Activated naive CD4-positive, alpha-beta T cell treated with anti-CD3 and anti-CD28 coated beads, Interleukin-2, amount 10 ng/mL, durations not matched to agents 7 days and 5 days (primary cell): ENCODE data around the gene TTYH2.
"Not testable (repeated sequence)": the region's sequence is repeated elsewhere in the genome, so short reads cannot be mapped to it uniquely, and the experiment has no call there.

Experiments
- CTCF ChIA-PET: fragments of 350-600 bp; sonication (Branson Sonifier 250); formaldehyde crosslinking; loops from one replicate; lab custom pipeline; 2021; ENCODE audit warnings: antibody characterized with exemption; lab: Charles Lee
- DNase-seq: peaks from one replicate; pipeline ENCODE4 v3.0.0-alpha.2; 2020
- H3K27ac Mint-ChIP-seq: one replicate; pipeline ENCODE4 v1.8.0; 2021; ENCODE audit warnings: mild to moderate bottlenecking, moderate library complexity, mixed read lengths
- H3K27me3 Mint-ChIP-seq: one replicate; pipeline ENCODE4 v1.8.0; 2021; ENCODE audit warnings: mild to moderate bottlenecking, mixed read lengths
- H3K36me3 Mint-ChIP-seq: one replicate; pipeline ENCODE4 v1.8.0; 2021; ENCODE audit warnings: mixed read lengths
- H3K4me1 Mint-ChIP-seq: one replicate; pipeline ENCODE4 v1.8.0; 2021; ENCODE audit warnings: mixed read lengths
- H3K4me3 Mint-ChIP-seq: one replicate; pipeline ENCODE4 v1.8.0; 2021; ENCODE audit warnings: mild to moderate bottlenecking, moderate library complexity, mixed read lengths
- H3K9me3 Mint-ChIP-seq: one replicate; pipeline ENCODE4 v1.8.0; 2021; ENCODE audit warnings: mixed read lengths

TTYH2 gene

GRCh38 chr17:74185571-74186185 lies 27.7 kb upstream of the TTYH2 start:
- Mint-ChIP-seq H3K27me3 (peaks cover 48% of the 10 kb centered on the region), H3K27ac (no peak overlapping the region), H3K9me3 (no peaks in the 10 kb centered on the region), H3K4me1 (no peaks in the 10 kb centered on the region), H3K36me3 (no peaks in the 10 kb centered on the region), H3K4me3 (no peak overlapping the region)
- CTCF ChIA-PET = no interaction called here
- DNase-seq = no peak

DNA sequence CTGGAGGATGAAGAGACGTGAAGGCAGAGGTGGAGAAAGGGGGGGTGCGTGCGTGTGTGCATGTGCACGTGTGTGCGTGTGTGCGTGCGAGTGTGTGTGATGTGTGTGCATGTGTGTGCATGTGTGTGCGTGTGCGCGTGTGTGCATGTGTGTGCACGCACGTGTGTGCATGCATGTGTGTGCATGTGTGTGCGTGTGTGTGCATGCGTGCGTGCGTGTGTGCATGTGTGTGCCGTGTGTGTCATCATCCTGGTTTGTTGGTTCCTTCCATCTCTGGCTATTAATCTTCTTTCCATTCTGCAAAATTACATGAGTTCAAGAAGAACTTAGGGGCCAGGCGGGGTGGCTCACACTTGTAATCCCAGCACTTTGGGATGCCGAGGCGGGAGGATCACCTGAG lies 26.9 kb upstream of the TTYH2 start:
- Mint-ChIP-seq H3K27ac (no peak overlapping the region), H3K4me1 (no peaks in the 10 kb centered on the region), H3K27me3 (peaks cover 42% of the 10 kb centered on the region), H3K36me3 (no peaks in the 10 kb centered on the region), H3K4me3 (no peak overlapping the region), H3K9me3 (no peaks in the 10 kb centered on the region)
- CTCF ChIA-PET = interaction anchor here (2.3 kb wide), 1 partner anchor 14 kb away, joined by 13 read pairs; no protein-coding TSS in a partner anchor
- no peak for DNase-seq

DNA sequence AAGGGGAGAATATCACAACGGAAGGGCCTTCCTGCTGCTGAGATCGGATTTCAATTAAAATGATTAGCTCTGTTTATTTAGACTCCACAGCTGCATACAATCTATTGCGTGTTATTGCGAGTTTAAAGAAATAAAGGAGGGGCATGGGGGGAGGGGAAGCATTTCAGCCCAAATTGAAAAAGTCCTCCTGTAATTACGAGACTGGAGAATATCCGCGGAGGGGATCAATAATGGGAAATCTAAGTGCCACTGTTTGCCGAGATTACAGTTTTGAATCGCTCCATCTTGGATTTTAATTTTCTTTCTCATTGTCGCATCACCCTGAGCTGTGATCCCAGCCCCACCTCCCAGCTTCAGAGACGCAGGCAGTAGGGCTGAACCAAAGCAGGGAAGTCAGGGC lies 25.6 kb upstream of the TTYH2 start:
- Mint-ChIP-seq H3K27ac (no peak overlapping the region), H3K36me3 (no peaks in the 10 kb centered on the region), H3K27me3 (peaks cover 40% of the 10 kb centered on the region), H3K4me1 (no peaks in the 10 kb centered on the region), H3K9me3 (no peaks in the 10 kb centered on the region), H3K4me3 (no peak overlapping the region)
- no peak for DNase-seq
- CTCF ChIA-PET = interaction anchor here (2.3 kb wide), 1 partner anchor 12 kb away, joined by 13 read pairs; no protein-coding TSS in a partner anchor

GRCh38 chr17:74188687-74189086 lies 24.7 kb upstream of the TTYH2 start:
- H3K27ac Mint-ChIP-seq, H3K4me1 Mint-ChIP-seq, H3K9me3 Mint-ChIP-seq, H3K36me3 Mint-ChIP-seq, H3K4me3 Mint-ChIP-seq, DNase-seq: not testable (repeated sequence)
- CTCF ChIA-PET = interaction anchor here (1.3 to 2.3 kb wide), 3 partner anchors 11 to 12 kb away, joined by 4 to 13 read pairs (median 10); no protein-coding TSS in a partner anchor
- peaks cover 46% of the 10 kb centered on the region for H3K27me3 Mint-ChIP-seq

DNA sequence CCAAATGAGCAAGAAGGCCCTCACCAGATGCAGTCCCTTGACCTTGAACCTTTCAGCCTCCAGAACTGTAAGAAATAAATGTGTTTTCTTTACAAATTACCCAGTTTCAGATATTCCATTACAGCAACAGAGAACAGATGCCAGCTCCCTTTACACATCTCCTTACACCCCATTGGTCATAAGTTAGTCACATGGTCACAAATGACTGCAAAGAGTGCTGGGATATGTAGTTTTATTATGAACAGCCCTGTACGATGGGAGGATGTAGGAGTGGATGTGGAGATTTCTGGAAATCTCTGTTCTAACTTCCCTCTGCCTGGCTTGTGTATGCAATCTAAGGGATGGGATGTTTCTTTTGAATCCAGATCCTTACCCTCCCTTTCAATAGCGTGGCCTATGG lies 23.2 kb upstream of the TTYH2 start:
- H3K4me3 Mint-ChIP-seq = no peak overlapping the region
- H3K36me3 Mint-ChIP-seq = no peaks in the 10 kb centered on the region
- H3K27me3 Mint-ChIP-seq = peaks cover 58% of the 10 kb centered on the region
- H3K4me1 Mint-ChIP-seq = peaks cover 3% of the 10 kb centered on the region
- no peaks in the 10 kb centered on the region for H3K9me3 Mint-ChIP-seq
- CTCF ChIA-PET = interaction anchor here (1.6 kb wide), 1 partner anchor 10 kb away, joined by 10 read pairs; no protein-coding TSS in a partner anchor
- no peak overlapping the region for H3K27ac Mint-ChIP-seq
- DNase-seq = no peak

DNA sequence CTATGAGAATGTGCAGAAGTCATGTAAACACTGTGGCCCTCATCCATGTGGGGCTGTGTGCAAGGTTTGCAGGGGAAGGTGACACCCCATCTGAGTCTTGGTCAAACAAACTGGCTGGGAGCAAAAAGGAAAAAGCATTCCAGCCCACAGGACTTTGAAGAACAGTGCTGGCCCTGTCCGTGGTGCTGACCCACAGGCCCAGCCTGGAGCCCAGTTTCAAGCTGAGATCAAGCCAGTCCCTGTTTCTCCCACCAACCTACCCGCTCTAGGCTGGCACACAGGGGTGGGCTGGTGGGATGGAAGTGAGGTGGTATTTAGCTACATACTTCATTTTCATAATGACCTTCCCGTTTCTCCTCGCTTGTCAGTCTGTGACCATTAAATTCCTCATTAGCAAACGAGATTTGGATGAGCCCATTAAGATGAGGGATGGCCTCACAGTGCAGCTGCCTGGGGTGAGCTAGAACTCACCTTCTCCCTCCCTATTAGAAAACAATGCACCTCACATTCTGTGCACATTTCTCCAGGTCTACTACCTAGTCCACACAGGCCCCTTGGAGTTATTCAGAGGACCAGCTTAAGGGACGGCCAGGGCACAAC lies 22.5 kb upstream of the TTYH2 start:
- no peak overlapping the region for H3K4me3 Mint-ChIP-seq
- H3K9me3 Mint-ChIP-seq = no peaks in the 10 kb centered on the region
- CTCF ChIA-PET = interaction anchor here (1.2 to 1.4 kb wide), 3 partner anchors 9 to 101 kb away, joined by 3 to 10 read pairs (median 4); no protein-coding TSS in a partner anchor
- H3K36me3 Mint-ChIP-seq = no peaks in the 10 kb centered on the region
- peaks cover 3% of the 10 kb centered on the region for H3K4me1 Mint-ChIP-seq
- H3K27me3 Mint-ChIP-seq = peaks cover 60% of the 10 kb centered on the region
- DNase-seq = no peak
- no peak overlapping the region for H3K27ac Mint-ChIP-seq

DNA sequence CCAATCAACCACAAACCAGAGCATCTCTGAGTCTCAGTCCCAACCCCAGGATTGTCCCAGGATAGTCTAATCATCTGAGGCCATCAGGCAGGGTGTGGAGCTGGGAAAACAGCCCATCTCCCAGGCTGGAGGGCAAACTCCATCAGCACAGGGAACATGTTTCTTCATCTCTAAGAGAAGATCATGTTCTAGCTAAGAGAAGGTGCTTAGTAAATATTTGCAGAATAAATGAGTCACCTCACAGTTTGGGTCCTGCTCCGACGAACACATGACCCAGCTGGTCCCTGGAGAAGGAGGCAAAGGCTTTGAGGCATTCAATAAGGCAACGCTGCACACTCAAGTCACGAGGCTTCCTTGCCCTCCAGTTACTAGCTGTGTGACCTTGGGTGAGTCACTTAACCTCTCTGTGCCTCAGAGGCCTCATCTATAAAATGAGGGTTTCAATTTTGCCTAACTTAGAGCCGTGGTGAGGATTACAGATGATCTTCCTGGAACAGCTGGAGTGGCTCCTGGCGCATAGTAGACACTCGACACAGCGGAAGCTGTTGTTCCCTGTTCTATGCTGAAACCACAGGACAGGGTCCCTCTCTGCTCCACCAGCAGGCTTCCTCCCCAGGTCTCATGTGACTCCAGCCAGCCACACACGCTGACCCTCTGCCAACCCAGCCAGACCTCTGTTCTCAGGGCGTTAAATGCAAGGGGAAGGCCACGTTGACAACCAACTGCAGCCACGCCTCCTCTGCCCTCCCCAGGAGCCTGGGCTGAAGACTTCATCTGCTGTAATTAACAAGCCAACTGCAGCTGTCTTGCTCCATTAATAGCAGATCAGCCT lies 20.2 kb upstream of the TTYH2 start:
- Mint-ChIP-seq H3K4me1 (peaks cover 3% of the 10 kb centered on the region), H3K27ac (no peak overlapping the region), H3K4me3 (no peak overlapping the region), H3K36me3 (no peaks in the 10 kb centered on the region), H3K9me3 (no peaks in the 10 kb centered on the region), H3K27me3 (peaks cover 72% of the 10 kb centered on the region)
- CTCF ChIA-PET = interaction anchor here (0.7 kb wide), 1 partner anchor 44 kb away, joined by 3 read pairs; no protein-coding TSS in a partner anchor
- no peak for DNase-seq

- H3K36me3 Mint-ChIP-seq = no peaks in the 10 kb centered on the region
- CTCF ChIA-PET = no interaction called here
- no peak overlapping the region for H3K4me3 Mint-ChIP-seq
- peaks cover 75% of the 10 kb centered on the region for H3K27me3 Mint-ChIP-seq
- DNase-seq = no peak
- no peak overlapping the region for H3K27ac Mint-ChIP-seq
- no peaks in the 10 kb centered on the region for H3K9me3 Mint-ChIP-seq
- peaks cover 10% of the 10 kb centered on the region for H3K4me1 Mint-ChIP-seq
These were observed 18.7 kb upstream of the TTYH2 start for GRCh38 chr17:74194682-74195081.

DNA sequence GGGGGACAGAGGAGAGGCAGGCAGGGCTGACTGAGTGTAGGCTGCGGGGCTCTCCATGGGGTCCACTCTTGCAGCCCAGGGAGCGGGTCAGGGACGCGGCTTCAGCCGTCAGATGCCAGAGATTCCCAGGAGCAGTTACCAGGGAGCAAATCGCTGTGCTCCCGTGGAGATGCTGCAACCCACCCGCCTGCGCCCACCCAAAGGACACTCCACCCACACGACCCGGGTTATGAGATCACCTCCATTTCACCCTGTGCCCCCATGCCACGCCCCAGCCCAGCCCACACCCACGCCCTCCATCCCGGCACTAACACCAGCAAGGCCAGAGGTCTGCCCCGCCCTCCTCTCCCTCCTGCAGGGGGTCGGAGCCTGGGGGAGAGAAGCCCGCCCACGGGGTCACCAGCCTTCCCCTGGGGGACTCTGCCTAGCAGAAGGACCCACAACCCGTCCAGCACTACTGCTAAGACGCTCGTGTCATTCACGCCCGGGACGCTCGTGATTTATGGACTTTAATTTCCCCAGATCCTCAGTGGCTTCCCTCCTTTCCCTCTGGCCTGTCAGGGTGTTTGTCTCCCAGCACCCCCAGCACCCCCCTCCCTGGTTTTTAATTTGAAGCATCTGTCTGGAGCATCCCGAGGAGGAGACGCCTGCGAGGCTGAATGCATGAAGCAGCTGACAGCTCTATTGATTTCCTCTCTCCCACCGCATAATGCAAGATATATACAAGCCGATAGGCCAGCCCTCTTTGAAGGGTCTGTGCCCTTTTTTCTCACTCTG lies 16.6 kb upstream of the TTYH2 start:
- Mint-ChIP-seq H3K36me3 (no peaks in the 10 kb centered on the region), H3K4me1 (peaks cover 12% of the 10 kb centered on the region), H3K27me3 (peaks cover 91% of the 10 kb centered on the region), H3K9me3 (no peaks in the 10 kb centered on the region), H3K4me3 (no peak overlapping the region), H3K27ac (no peak overlapping the region)
- DNase-seq = no peak
- CTCF ChIA-PET = no interaction called here

GRCh38 chr17:74197801-74198200 lies 15.6 kb upstream of the TTYH2 start:
- Mint-ChIP-seq H3K4me1 (peaks cover 14% of the 10 kb centered on the region), H3K4me3 (no peak overlapping the region), H3K27me3 (peaks cover 97% of the 10 kb centered on the region), H3K9me3 (no peaks in the 10 kb centered on the region), H3K27ac (no peak overlapping the region), H3K36me3 (no peaks in the 10 kb centered on the region)
- CTCF ChIA-PET = interaction anchor here (3.5 kb wide), 1 partner anchor 108 kb away, joined by 28 read pairs; no protein-coding TSS in a partner anchor
- no peak for DNase-seq

- DNase-seq = no peak
- Mint-ChIP-seq H3K27ac (no peak overlapping the region), H3K36me3 (peaks cover 3% of the 10 kb centered on the region), H3K9me3 (no peaks in the 10 kb centered on the region), H3K4me1 (peaks cover 22% of the 10 kb centered on the region), H3K4me3 (no peak overlapping the region), H3K27me3 (peaks cover 97% of the 10 kb centered on the region)
- CTCF ChIA-PET = interaction anchor here (1.4 to 3.5 kb wide), 7 partner anchors 8 to 193 kb away, joined by 3 to 28 read pairs (median 10); no protein-coding TSS in a partner anchor
These were observed 14.7 kb upstream of the TTYH2 start for GRCh38 chr17:74198694-74199093.

GRCh38 chr17:74199306-74200092 lies 13.9 kb upstream of the TTYH2 start:
- H3K9me3 Mint-ChIP-seq = no peaks in the 10 kb centered on the region
- peaks cover 6% of the 10 kb centered on the region for H3K36me3 Mint-ChIP-seq
- CTCF ChIA-PET = interaction anchor here (0.7 to 3.5 kb wide), 17 partner anchors 8 to 770 kb away, joined by 3 to 28 read pairs (median 4); partner anchors contain the start of gene TTYH2
- H3K4me1 Mint-ChIP-seq = peaks cover 19% of the 10 kb centered on the region
- no peak overlapping the region for H3K27ac Mint-ChIP-seq
- no peak overlapping the region for H3K4me3 Mint-ChIP-seq
- peak; percentile 72 for DNase-seq
- peaks cover 89% of the 10 kb centered on the region for H3K27me3 Mint-ChIP-seq

GRCh38 chr17:74200112-74200511 lies 13.3 kb upstream of the TTYH2 start:
- CTCF ChIA-PET = interaction anchor here (0.7 to 3.5 kb wide), 17 partner anchors 9 to 771 kb away, joined by 3 to 28 read pairs (median 4); partner anchors contain the start of gene TTYH2
- H3K27me3 Mint-ChIP-seq = peaks cover 83% of the 10 kb centered on the region
- no peaks in the 10 kb centered on the region for H3K9me3 Mint-ChIP-seq
- peaks cover 12% of the 10 kb centered on the region for H3K36me3 Mint-ChIP-seq
- DNase-seq = no peak
- H3K4me3 Mint-ChIP-seq = no peak overlapping the region
- H3K4me1 Mint-ChIP-seq = peaks cover 25% of the 10 kb centered on the region
- H3K27ac Mint-ChIP-seq = no peak overlapping the region
